ENCODE results near the gene CPNE6. TPM values are rescaled to one million over a fixed set of nuclear protein-coding genes. Genes with fewer than 3 reads are reported as not detected.

CPNE6 gene
- polyA plus RNA-seq, 2 of the 4 experiments (the other 2 are of a cell fraction): not detected

- H3K4me1 ChIP-seq: peaks cover 10% of the 10 kb centered on the region; the same call in 2 of the 3 replicates
- DNase-seq (ENCODE audit: low read depth in 1 of 2, low spot score in 1 of 2) (no peak), ATAC-seq (no peak), FAIRE-seq (no peak)
- CTCF ChIA-PET: interaction anchor here (0.7 to 1.9 kb wide), 7 partner anchors 8 to 109 kb away, joined by 3 to 7 read pairs (median 4); no protein-coding TSS in a partner anchor
- peak overlapping the region; percentile 75 for H3K4me3 ChIP-seq
- H3K9me3 ChIP-seq: no peaks in the 10 kb centered on the region
- POLR2A ChIA-PET: interaction anchor here (1.8 to 1.9 kb wide), 2 partner anchors 43 to 63 kb away, joined by 10 to 13 read pairs; partner anchors contain the start of genes DCAF11, NRL and PCK2
- peak overlapping the region; percentile 84 to 88 for H3K27ac ChIP-seq
- TF ChIP-seq E2F6 (IDR thresholded peaks at IDR 0.05; ENCODE audit: borderline replicate concordance, low read depth) (no peak), CBX2 (IDR thresholded peaks at IDR 0.05; ENCODE audit: borderline replicate concordance, low read depth) (no peak), HDAC2 (IDR thresholded peaks at IDR 0.05) (no peak), ATOH8 (CRISPR knock-in tag; IDR thresholded peaks at IDR 0.05; ENCODE audit: low read depth) (no peak)
- 66% methylated on average over 18 of the region's 20 CpGs for WGBS (ENCODE audit: missing lambda C conversion rate)
- peak overlapping the region; percentile 91 for H3K4me2 ChIP-seq
Measured at GRCh38 chr14:24051176-24051788, 20.1 kb upstream of the CPNE6 start.

GRCh38 chr14:24051789-24052655, 19.3 kb upstream of the CPNE6 start, which contains the start of gene CARMIL3:
Gene CARMIL3 (plus strand): TSS chr14:24052009. CDS start chr14:24052154, 145 bp downstream.
- WGBS (ENCODE audit: missing lambda C conversion rate): 4% methylated on average over 36 of the region's 92 CpGs
- TF ChIP-seq E2F6 (IDR thresholded peaks at IDR 0.05; ENCODE audit: borderline replicate concordance, low read depth) (peak; percentile 38; the same call in 1 of the 2 replicates), KDM1A (IDR thresholded peaks at IDR 0.05; ENCODE audit: low read depth) (peak; percentile 53; the same call in 1 of the 2 replicates), POLR2A (IDR thresholded peaks at IDR 0.05; ENCODE audit: low read length) (peak; percentile 57; the same call in 1 of the 2 replicates), CBX8 (IDR thresholded peaks at IDR 0.05) (no peak), NPAS2 (CRISPR knock-in tag; IDR thresholded peaks at IDR 0.05; ENCODE audit: borderline replicate concordance) (no peak), JUN (IDR thresholded peaks at IDR 0.05) (0 out of 5 replicates have a peak, but pooled peaks of 1 of the 2 experiments have one; percentile 37), PHF8 (IDR thresholded peaks at IDR 0.05; ENCODE audit: borderline replicate concordance, low read depth) (peak; percentile 53; the same call in 1 of the 2 replicates)
- TF ChIP-seq, protein P1, sequence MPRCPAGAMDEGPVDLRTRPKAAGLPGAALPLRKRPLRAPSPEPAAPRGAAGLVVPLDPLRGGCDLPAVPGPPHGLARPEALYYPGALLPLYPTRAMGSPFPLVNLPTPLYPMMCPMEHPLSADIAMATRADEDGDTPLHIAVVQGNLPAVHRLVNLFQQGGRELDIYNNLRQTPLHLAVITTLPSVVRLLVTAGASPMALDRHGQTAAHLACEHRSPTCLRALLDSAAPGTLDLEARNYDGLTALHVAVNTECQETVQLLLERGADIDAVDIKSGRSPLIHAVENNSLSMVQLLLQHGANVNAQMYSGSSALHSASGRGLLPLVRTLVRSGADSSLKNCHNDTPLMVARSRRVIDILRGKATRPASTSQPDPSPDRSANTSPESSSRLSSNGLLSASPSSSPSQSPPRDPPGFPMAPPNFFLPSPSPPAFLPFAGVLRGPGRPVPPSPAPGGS (IDR thresholded peaks at IDR 0.05): no peak
- TF ChIP-seq, protein P2, sequence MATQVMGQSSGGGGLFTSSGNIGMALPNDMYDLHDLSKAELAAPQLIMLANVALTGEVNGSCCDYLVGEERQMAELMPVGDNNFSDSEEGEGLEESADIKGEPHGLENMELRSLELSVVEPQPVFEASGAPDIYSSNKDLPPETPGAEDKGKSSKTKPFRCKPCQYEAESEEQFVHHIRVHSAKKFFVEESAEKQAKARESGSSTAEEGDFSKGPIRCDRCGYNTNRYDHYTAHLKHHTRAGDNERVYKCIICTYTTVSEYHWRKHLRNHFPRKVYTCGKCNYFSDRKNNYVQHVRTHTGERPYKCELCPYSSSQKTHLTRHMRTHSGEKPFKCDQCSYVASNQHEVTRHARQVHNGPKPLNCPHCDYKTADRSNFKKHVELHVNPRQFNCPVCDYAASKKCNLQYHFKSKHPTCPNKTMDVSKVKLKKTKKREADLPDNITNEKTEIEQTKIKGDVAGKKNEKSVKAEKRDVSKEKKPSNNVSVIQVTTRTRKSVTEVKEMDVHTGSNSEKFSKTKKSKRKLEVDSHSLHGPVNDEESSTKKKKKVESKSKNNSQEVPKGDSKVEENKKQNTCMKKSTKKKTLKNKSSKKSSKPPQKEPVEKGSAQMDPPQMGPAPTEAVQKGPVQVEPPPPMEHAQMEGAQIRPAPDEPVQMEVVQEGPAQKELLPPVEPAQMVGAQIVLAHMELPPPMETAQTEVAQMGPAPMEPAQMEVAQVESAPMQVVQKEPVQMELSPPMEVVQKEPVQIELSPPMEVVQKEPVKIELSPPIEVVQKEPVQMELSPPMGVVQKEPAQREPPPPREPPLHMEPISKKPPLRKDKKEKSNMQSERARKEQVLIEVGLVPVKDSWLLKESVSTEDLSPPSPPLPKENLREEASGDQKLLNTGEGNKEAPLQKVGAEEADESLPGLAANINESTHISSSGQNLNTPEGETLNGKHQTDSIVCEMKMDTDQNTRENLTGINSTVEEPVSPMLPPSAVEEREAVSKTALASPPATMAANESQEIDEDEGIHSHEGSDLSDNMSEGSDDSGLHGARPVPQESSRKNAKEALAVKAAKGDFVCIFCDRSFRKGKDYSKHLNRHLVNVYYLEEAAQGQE (IDR thresholded peaks at IDR 0.05): peak; percentile 92
- Histone ChIP-seq H3K9me3 (no peaks in the 10 kb centered on the region), H3K4me3 (peak within 1 kb of the TSS; percentile 75), H3K4me2 (peak within 1 kb of the TSS; percentile 91), H3K4me1 (peaks cover 10% of the 10 kb centered on the region; the same call in 2 of the 3 replicates), H3K27ac (peak within 1 kb of the TSS; percentile 84 to 88)
- ChIA-PET CTCF (interaction anchor here (0.6 to 1.9 kb wide), 12 partner anchors 9 to 108 kb away, joined by 3 to 7 read pairs (median 3); no protein-coding TSS in a partner anchor), POLR2A (interaction anchor here (1.1 to 1.9 kb wide), 3 partner anchors 42 to 94 kb away, joined by 3 to 13 read pairs (median 10); partner anchors contain the start of genes DCAF11, NRL, PCK2 and PSME2)
- peak; percentile 35 to 62 for DNase-seq (ENCODE audit: low read depth in 1 of 2, low spot score in 1 of 2)
- no peak for FAIRE-seq
- peak; percentile 83 to 90 for ATAC-seq

Measured in A549 (cell line).